22Rv1 (cell line): ENCODE results near the gene RICTOR.

Experiments used
- H3K27ac ChIP-seq: fragments of 450-650 bp; 2 replicates; pipeline ENCODE4 v1.5.1; 2017
- CTCF ChIP-seq: fragments of 450-650 bp; IDR thresholded peaks from 2 replicates; pipeline ENCODE4 v1.5.1; 2017; ENCODE audit warnings: mild to moderate bottlenecking
- ZFX ChIP-seq: fragments of 450-650 bp; IDR thresholded peaks from 2 replicates; pipeline ENCODE4 v1.6.1; 2017; ENCODE audit warnings: antibody characterized with exemption, borderline replicate concordance

RICTOR gene

GRCh38 chr5:38936269-38936668 is 137.9 kb downstream of the RICTOR start:
- H3K27ac ChIP-seq: no peak overlapping the region
- no peak for TF ChIP-seq CTCF
- TF ChIP-seq ZFX: no peak

GRCh38 chr5:38935437-38935836 is 138.8 kb downstream of the RICTOR start:
- no peak for TF ChIP-seq ZFX
- TF ChIP-seq CTCF: no peak
- no peak overlapping the region for H3K27ac ChIP-seq

- no peak for TF ChIP-seq CTCF
- TF ChIP-seq ZFX: no peak
- no peak overlapping the region for H3K27ac ChIP-seq
These were observed 141.3 kb downstream of the RICTOR start for GRCh38 chr5:38932854-38933408.

- no peak overlapping the region for H3K27ac ChIP-seq
- no peak for TF ChIP-seq ZFX
These were observed 142.5 kb downstream of the RICTOR start for GRCh38 chr5:38931731-38932130.

- TF ChIP-seq CTCF: no peak
- no peak for TF ChIP-seq ZFX
- H3K27ac ChIP-seq: no peak overlapping the region
These were observed 144.4 kb downstream of the RICTOR start for GRCh38 chr5:38929838-38930237.

- H3K27ac ChIP-seq: no peak overlapping the region
- TF ChIP-seq ZFX: no peak
These were observed 146.7 kb downstream of the RICTOR start for GRCh38 chr5:38927470-38927869.

- H3K27ac ChIP-seq: no peak overlapping the region
These were observed 148.1 kb downstream of the RICTOR start for GRCh38 chr5:38926121-38926520.

More at GRCh38 chr5:38926121-38926520, 148.1 kb downstream of the RICTOR start:
- TF ChIP-seq CTCF (no peak), ZFX (no peak)
